ENCODE measurements around the gene JMJD4. TPM values are rescaled to one million over a fixed set of nuclear protein-coding genes. Genes with fewer than 3 reads are reported as not detected.

Gene JMJD4
- polyA plus RNA-seq, 1 donor (not counting 4 experiments of a cell fraction or from before 2014, with no cell fraction given) = 19.5 TPM

DNA sequence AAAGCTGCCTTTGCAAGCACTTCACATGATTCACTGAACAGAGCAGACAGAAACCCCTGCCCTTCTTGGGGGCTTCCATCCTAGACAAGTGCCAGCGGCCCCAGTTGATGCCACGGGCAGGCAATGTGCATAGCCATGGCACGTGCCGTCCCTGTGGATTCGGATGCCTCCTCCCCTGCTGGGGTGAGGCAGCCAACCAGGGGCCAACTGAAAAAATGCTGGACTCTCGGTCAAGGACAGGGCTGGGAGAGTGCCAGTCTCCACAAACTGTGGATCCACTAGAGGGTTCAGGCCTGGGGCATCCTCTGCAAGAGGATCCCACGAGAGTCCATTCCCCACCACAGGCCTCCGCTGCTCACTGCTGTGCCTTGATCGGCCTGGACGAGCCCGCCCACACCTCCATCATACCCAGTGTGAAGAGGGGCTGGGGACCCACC, 3.8 kb downstream of the JMJD4 start:
- Histone ChIP-seq H3K9me1 (ENCODE audit: control insufficient read depth, extremely low read depth, insufficient read depth, low read length) (no peaks in the 10 kb centered on the region), H3K9me3 (ENCODE audit: control insufficient read depth, low read depth, low read length) (no peaks in the 10 kb centered on the region), H3K4me1 (ENCODE audit: control insufficient read depth, extremely low read depth, insufficient read depth, low read length) (peaks cover 27% of the 10 kb centered on the region), H3K36me3 (ENCODE audit: control insufficient read depth in 2 of 2, extremely low read depth in 1 of 2, insufficient read depth in 2 of 2, low read length in 2 of 2) (peaks cover 13 to 15% of the 10 kb centered on the region in 2 experiments), H4K20me1 (ENCODE audit: control insufficient read depth, extremely low read depth, insufficient read depth, low read length) (peaks cover 3% of the 10 kb centered on the region), H3K9ac (ENCODE audit: control insufficient read depth, extremely low read depth, insufficient read depth, low read length) (no peak overlapping the region), H3K27me3 (ENCODE audit: control insufficient read depth, extremely low read depth, insufficient read depth, low read length) (no peaks in the 10 kb centered on the region), H3K79me2 (ENCODE audit: control insufficient read depth, insufficient read depth, low read length) (peaks cover 35% of the 10 kb centered on the region), H3K27ac (ENCODE audit: control insufficient read depth, insufficient read depth, low read length) (no peak overlapping the region), H2AFZ (ENCODE audit: control insufficient read depth, low read length) (no peak overlapping the region), H3K4me2 (ENCODE audit: control insufficient read depth, extremely low read depth, insufficient read depth, low read depth, low read length) (no peak overlapping the region), H3K4me3 (ENCODE audit: control insufficient read depth in 2 of 3, extremely low read depth in 1 of 3, insufficient read depth in 2 of 3, low read depth in 1 of 3, low read length in 3 of 3) (no peak overlapping the region)
- no peak for DNase-seq (ENCODE audit: low read depth, low spot score)
- TF ChIP-seq, protein P1, sequence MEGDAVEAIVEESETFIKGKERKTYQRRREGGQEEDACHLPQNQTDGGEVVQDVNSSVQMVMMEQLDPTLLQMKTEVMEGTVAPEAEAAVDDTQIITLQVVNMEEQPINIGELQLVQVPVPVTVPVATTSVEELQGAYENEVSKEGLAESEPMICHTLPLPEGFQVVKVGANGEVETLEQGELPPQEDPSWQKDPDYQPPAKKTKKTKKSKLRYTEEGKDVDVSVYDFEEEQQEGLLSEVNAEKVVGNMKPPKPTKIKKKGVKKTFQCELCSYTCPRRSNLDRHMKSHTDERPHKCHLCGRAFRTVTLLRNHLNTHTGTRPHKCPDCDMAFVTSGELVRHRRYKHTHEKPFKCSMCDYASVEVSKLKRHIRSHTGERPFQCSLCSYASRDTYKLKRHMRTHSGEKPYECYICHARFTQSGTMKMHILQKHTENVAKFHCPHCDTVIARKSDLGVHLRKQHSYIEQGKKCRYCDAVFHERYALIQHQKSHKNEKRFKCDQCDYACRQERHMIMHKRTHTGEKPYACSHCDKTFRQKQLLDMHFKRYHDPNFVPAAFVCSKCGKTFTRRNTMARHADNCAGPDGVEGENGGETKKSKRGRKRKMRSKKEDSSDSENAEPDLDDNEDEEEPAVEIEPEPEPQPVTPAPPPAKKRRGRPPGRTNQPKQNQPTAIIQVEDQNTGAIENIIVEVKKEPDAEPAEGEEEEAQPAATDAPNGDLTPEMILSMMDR (optimal IDR thresholded peaks at IDR 0.05 in 1 of 3, IDR thresholded peaks at IDR 0.05 in 1 of 3, conservative IDR thresholded peaks at IDR 0.05 in 1 of 3; ENCODE audit: extremely low read depth in 1 of 3, insufficient read depth in 2 of 3, low read length in 3 of 3) = no peak
- no peak for TF ChIP-seq EZH2 (IDR thresholded peaks at IDR 0.05; ENCODE audit: low read length)
- dilution Hi-C loops (cut with MboI; ENCODE audit: extremely low pct_ligation_motif_present, low sequenced_read_pairs) = no loop called here
- FAIRE-seq = no peak

DNA sequence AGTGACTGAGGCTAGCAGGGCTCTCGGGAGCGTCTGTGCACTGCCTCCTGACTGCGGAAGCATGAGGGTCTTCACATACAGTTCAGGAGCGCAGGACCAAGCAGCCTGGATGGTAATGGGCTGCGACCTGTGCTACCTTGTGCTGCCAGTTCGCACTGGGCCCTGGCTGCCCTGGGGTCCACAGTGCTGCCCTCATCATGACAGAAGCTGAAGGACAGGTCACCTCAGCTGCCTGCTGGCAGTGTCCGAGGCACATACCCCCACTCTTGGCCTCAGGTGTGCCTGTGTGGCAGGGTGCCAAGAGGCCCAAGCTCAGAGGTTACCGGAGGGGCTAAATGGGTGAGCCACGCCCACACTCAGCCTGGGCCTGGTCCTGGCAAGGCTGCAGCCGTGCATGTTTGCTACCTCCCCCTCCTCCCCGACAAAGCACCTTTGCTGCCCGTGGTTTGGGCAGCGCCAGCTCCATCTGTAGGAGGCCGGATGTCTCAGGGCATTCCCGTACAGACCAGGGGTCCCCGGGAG, 4.4 kb downstream of the JMJD4 start:
- no peaks in the 10 kb centered on the region for H3K9me3 ChIP-seq (ENCODE audit: control insufficient read depth, low read depth, low read length)
- H3K36me3 ChIP-seq (ENCODE audit: control insufficient read depth in 2 of 2, extremely low read depth in 1 of 2, insufficient read depth in 2 of 2, low read length in 2 of 2) = peaks cover 13 to 15% of the 10 kb centered on the region in 2 experiments
- TF ChIP-seq, protein P1 (optimal IDR thresholded peaks at IDR 0.05 in 1 of 3, IDR thresholded peaks at IDR 0.05 in 1 of 3, conservative IDR thresholded peaks at IDR 0.05 in 1 of 3; ENCODE audit: extremely low read depth in 1 of 3, insufficient read depth in 2 of 3, low read length in 3 of 3) = no peak
- TF ChIP-seq EZH2 (IDR thresholded peaks at IDR 0.05; ENCODE audit: low read length) = no peak
- H3K4me3 ChIP-seq (ENCODE audit: control insufficient read depth in 2 of 3, extremely low read depth in 1 of 3, insufficient read depth in 2 of 3, low read depth in 1 of 3, low read length in 3 of 3) = no peak overlapping the region
- H3K79me2 ChIP-seq (ENCODE audit: control insufficient read depth, insufficient read depth, low read length) = peaks cover 29% of the 10 kb centered on the region
- H3K4me1 ChIP-seq (ENCODE audit: control insufficient read depth, extremely low read depth, insufficient read depth, low read length) = peaks cover 22% of the 10 kb centered on the region
- FAIRE-seq (no peak), DNase-seq (ENCODE audit: low read depth, low spot score) (no peak)
- H3K4me2 ChIP-seq (ENCODE audit: control insufficient read depth, extremely low read depth, insufficient read depth, low read depth, low read length) = no peak overlapping the region
- H4K20me1 ChIP-seq (ENCODE audit: control insufficient read depth, extremely low read depth, insufficient read depth, low read length) = peaks cover 3% of the 10 kb centered on the region
- H3K27me3 ChIP-seq (ENCODE audit: control insufficient read depth, extremely low read depth, insufficient read depth, low read length) = no peaks in the 10 kb centered on the region
- H3K9ac ChIP-seq (ENCODE audit: control insufficient read depth, extremely low read depth, insufficient read depth, low read length) = no peak overlapping the region
- no peak overlapping the region for H2AFZ ChIP-seq (ENCODE audit: control insufficient read depth, low read length)
- dilution Hi-C loops (cut with MboI; ENCODE audit: extremely low pct_ligation_motif_present, low sequenced_read_pairs) = no loop called here
- no peak overlapping the region for H3K27ac ChIP-seq (ENCODE audit: control insufficient read depth, insufficient read depth, low read length)
- no peaks in the 10 kb centered on the region for H3K9me1 ChIP-seq (ENCODE audit: control insufficient read depth, extremely low read depth, insufficient read depth, low read length)
